Keratinocyte (primary cell): ENCODE data around the gene MAPK8. TPM values are rescaled to one million over a fixed set of nuclear protein-coding genes. Genes with fewer than 3 reads are reported as not detected.

Experiments
- DNase-seq: peaks from one replicate; pipeline ENCODE4 v3.0.0-alpha.2; 2011; ENCODE audit warnings: low read depth, missing footprints, low spot score
- FAIRE-seq: peaks from 2 replicates; lab custom pipeline; 2011; peaks lifted over from hg19 to GRCh38; lab: Jason Lieb, UNC
- H2AFZ ChIP-seq: 2 replicates; pipeline ENCODE4 v1.6.0; 2012; ENCODE audit warnings: low read length, control low read depth, inconsistent platforms; ENCODE audit not compliant: control insufficient read depth
- H3K27ac ChIP-seq: 2 replicates; pipeline ENCODE4 v1.5.1; 2011; ENCODE audit warnings: low read length; ENCODE audit not compliant: control insufficient read depth, insufficient read depth
- H3K27me3 ChIP-seq: 3 replicates; pipeline ENCODE4 v1.6.0; 2011; ENCODE audit warnings: low read length; ENCODE audit not compliant: control insufficient read depth, insufficient read depth; ENCODE audit errors: extremely low read depth
- H3K36me3 ChIP-seq, 2 experiments: 2 replicates in 1 of 2; 3 replicates in 1 of 2; pipeline ENCODE4 v1.5.1; 2011; ENCODE audit warnings: low read length in 2 of 2, mild to moderate bottlenecking in 1 of 2; ENCODE audit not compliant: control insufficient read depth in 2 of 2, insufficient read depth in 2 of 2; ENCODE audit errors: extremely low read depth in 1 of 2
- H3K4me1 ChIP-seq: 3 replicates; pipeline ENCODE4 v1.5.1; 2011; ENCODE audit warnings: low read length; ENCODE audit not compliant: control insufficient read depth, insufficient read depth; ENCODE audit errors: extremely low read depth
- H3K4me2 ChIP-seq: 3 replicates; pipeline ENCODE4 v1.6.0; 2011; ENCODE audit warnings: low read depth, low read length; ENCODE audit not compliant: control insufficient read depth, insufficient read depth; ENCODE audit errors: extremely low read depth
- H3K4me3 ChIP-seq, 3 experiments: fragments of 200-600 bp in 1 of 3; sonication (generic) in 1 of 3; 2 replicates in 2 of 3; 3 replicates in 1 of 3; pipeline ENCODE4 v1.5.1; 2011 to 2016; ENCODE audit warnings: low read length in 3 of 3, mild to moderate bottlenecking in 3 of 3, control low read depth in 2 of 3, inconsistent platforms in 1 of 3, low read depth in 1 of 3, mixed read lengths in 1 of 3, mixed run types in 1 of 3, moderate library complexity in 1 of 3; ENCODE audit not compliant: control insufficient read depth in 2 of 3, insufficient read depth in 2 of 3; ENCODE audit errors: extremely low read depth in 1 of 3
- H3K79me2 ChIP-seq: 2 replicates; pipeline ENCODE4 v1.6.0; 2012; ENCODE audit warnings: low read length; ENCODE audit not compliant: control insufficient read depth, insufficient read depth
- H3K9ac ChIP-seq: 3 replicates; pipeline ENCODE4 v1.6.0; 2011; ENCODE audit warnings: low read length; ENCODE audit not compliant: control insufficient read depth, insufficient read depth; ENCODE audit errors: extremely low read depth
- H3K9me1 ChIP-seq: 3 replicates; pipeline ENCODE4 v1.6.0; 2011; ENCODE audit warnings: low read length; ENCODE audit not compliant: control insufficient read depth, insufficient read depth; ENCODE audit errors: extremely low read depth
- H3K9me3 ChIP-seq: 2 replicates; pipeline ENCODE4 v1.5.1; 2012; ENCODE audit warnings: low read depth, low read length; ENCODE audit not compliant: control insufficient read depth
- H4K20me1 ChIP-seq: 3 replicates; pipeline ENCODE4 v1.6.0; 2011; ENCODE audit warnings: low read length; ENCODE audit not compliant: control insufficient read depth, insufficient read depth; ENCODE audit errors: extremely low read depth
- CTCF ChIP-seq, 3 experiments: IDR thresholded peaks in 1 of 3; conservative IDR thresholded peaks in 1 of 3; optimal IDR thresholded peaks in 1 of 3; 2 replicates in 2 of 3; 3 replicates in 1 of 3; pipeline versions ENCODE3 to v1.5.1; 2011; ENCODE audit warnings: low read length in 3 of 3, mild to moderate bottlenecking in 3 of 3, moderate library complexity in 2 of 3, control low read depth in 1 of 3, inconsistent platforms in 1 of 3; ENCODE audit not compliant: insufficient read depth in 2 of 3; ENCODE audit errors: extremely low read depth in 1 of 3
- EZH2 ChIP-seq: IDR thresholded peaks from one replicate; pipeline ENCODE4 v1.6.1; 2012; ENCODE audit warnings: inconsistent platforms, mild to moderate bottlenecking, low read length, moderate library complexity
- dilution Hi-C: fragments of 300-500 bp; cut with MboI; formaldehyde crosslinking; loops from one replicate; pipeline ENCODE4 v1.7.0; 2020; ENCODE audit warnings: low sequenced_read_pairs; ENCODE audit not compliant: extremely low pct_ligation_motif_present
- polyA plus RNA-seq, 5 experiments: library from polyadenylated mRNA; depleted of rRNA in 3 of 5; stranded (reverse) in 3 of 5; stranded (forward) in 1 of 5; unstranded in 1 of 5; fragments of >200 nt; gene quantifications; 1 replicate in 1 of 5; 2 replicates in 3 of 5; 3 replicates in 1 of 5; pipeline versions ENCODE4 v1.2.1 to v1.2.3, GENCODE V29; 2011 to 2012; ENCODE audit warnings: missing spikeins in 2 of 5, low read depth in 1 of 5, low replicate concordance in 1 of 5

MAPK8 gene
- polyA plus RNA-seq, 1 donor (not counting 4 experiments of a cell fraction or from before 2014, with no cell fraction given): 39.8 TPM

DNA sequence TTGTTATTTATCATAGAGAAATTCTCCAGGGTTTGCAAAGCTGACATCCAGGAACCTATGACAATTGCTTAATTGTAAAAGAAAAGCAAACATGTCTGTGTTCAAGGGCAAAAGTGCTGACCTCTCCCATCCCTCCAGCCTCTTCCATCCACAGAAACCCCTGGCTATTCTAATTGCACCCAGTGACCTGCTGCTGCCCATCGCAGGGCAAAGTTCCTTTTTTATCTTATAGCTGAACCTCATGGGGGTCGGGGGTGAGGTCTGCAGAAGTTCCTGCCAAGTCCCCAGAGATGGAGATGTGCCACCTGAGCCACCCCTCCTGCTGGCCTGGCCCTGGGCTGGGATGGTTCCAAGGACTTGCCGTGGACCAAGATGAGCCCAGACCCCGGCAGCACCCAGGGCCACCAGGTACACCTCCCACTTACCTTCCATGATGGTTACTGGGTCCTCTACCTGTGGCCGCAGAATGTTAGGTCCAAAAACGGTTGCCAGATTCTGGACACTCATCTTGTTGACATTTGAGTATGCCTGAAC is 146.5 kb downstream of the MAPK8 start:
- Histone ChIP-seq H2AFZ (no peak overlapping the region), H3K36me3 (peaks cover 0 to 3% of the 10 kb centered on the region in 2 experiments), H3K27me3 (no peaks in the 10 kb centered on the region), H3K9ac (no peak overlapping the region), H3K4me3 (no peak overlapping the region), H3K9me3 (no peaks in the 10 kb centered on the region), H3K4me1 (no peaks in the 10 kb centered on the region), H3K4me2 (no peak overlapping the region), H4K20me1 (peaks cover 4% of the 10 kb centered on the region), H3K27ac (no peak overlapping the region), H3K9me1 (no peaks in the 10 kb centered on the region), H3K79me2 (no peaks in the 10 kb centered on the region)
- DNase-seq (no peak), FAIRE-seq (no peak)
- no peak for TF ChIP-seq CTCF (optimal IDR thresholded peaks at IDR 0.05 in 1 of 3, IDR thresholded peaks at IDR 0.05 in 1 of 3, conservative IDR thresholded peaks at IDR 0.05 in 1 of 3; ENCODE audit: extremely low read depth in 1 of 3, insufficient read depth in 2 of 3, low read length in 3 of 3)
- dilution Hi-C loops: no loop called here

DNA sequence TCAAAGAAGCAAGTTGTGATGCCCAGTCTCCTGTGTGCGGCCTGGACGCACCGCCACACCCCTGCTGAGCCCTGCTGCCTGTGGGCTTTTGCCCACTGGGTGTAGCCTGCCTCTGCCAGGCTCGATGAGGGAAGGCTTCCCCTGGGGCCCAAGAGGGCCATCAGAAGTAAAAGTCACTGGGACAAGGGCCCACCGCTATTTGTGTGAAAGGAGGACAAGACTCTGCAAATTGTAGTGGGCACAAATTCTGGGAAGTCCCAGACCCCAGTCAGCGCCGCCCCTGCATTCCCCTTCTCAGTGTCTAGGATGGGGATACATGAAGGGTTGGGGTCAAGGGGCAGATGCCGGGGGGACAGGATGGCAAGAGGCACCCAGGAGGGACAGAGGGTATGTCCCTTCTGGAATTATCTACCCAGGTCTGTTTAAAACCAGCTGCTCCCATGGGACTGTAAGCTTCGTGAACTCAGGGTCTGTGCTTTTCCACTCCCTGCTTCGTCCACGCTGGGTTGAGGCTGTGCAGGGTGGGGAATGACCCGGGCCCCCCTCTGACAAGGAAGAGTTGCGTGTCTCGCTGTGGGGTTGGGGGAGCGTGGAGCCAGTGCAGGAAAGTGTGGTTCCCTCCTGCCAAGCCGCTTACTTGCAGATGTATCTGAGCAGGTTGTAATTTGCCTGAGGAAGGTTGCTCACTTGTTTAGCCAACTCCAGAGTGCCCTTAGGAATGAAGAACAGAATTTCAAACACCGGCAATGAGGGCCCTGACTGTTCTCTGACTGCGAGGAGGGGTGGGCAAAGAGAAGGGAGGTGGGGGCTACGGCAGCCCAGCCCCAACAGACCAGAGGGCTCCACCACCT is 147.2 kb downstream of the MAPK8 start:
- no peak overlapping the region for H3K27ac ChIP-seq
- H3K79me2 ChIP-seq: no peaks in the 10 kb centered on the region
- H3K27me3 ChIP-seq: no peaks in the 10 kb centered on the region
- DNase-seq (no peak), FAIRE-seq (no peak)
- H3K4me1 ChIP-seq: no peaks in the 10 kb centered on the region
- H2AFZ ChIP-seq: no peak overlapping the region
- dilution Hi-C loops: no loop called here
- no peaks in the 10 kb centered on the region for H3K9me1 ChIP-seq
- TF ChIP-seq EZH2 (no peak), CTCF (optimal IDR thresholded peaks at IDR 0.05 in 1 of 3, IDR thresholded peaks at IDR 0.05 in 1 of 3, conservative IDR thresholded peaks at IDR 0.05 in 1 of 3; ENCODE audit: extremely low read depth in 1 of 3, insufficient read depth in 2 of 3, low read length in 3 of 3) (no peak)
- peaks cover 4% of the 10 kb centered on the region for H4K20me1 ChIP-seq
- H3K4me3 ChIP-seq: no peak overlapping the region
- H3K4me2 ChIP-seq: no peak overlapping the region
- H3K9me3 ChIP-seq: no peaks in the 10 kb centered on the region
- H3K36me3 ChIP-seq: peaks cover 0 to 3% of the 10 kb centered on the region in 2 experiments
- H3K9ac ChIP-seq: no peak overlapping the region
